AG04449 (cell line): ENCODE results near the gene FHOD3.

Experiments
- CTCF ChIA-PET: fragments of 350-600 bp; formaldehyde crosslinking; extraction: SDS; loops from one replicate; lab custom pipeline; 2021; ENCODE audit warnings: antibody characterized with exemption; lab: Yijun Ruan, JAX
- POLR2A ChIA-PET: fragments of 400-600, 350-600 bp; formaldehyde crosslinking; extraction: SDS; loops from one replicate; lab custom pipeline; 2020; ENCODE audit warnings: antibody characterized with exemption, inconsistent platforms; lab: Yijun Ruan, JAX
- DNase-seq: peaks from one replicate; pipeline ENCODE4 v3.0.0-alpha.2; 2010; ENCODE audit warnings: low read depth, low spot score
- H3K4me3 ChIP-seq: 2 replicates; pipeline ENCODE4 v1.5.1; 2011; ENCODE audit warnings: low read depth, mild to moderate bottlenecking, control low read depth, low read length
- TF ChIP-seq, protein P1 (sequence below): IDR thresholded peaks from one replicate; pipeline ENCODE4 v1.5.1; 2011; ENCODE audit warnings: mild to moderate bottlenecking, moderate library complexity, low read length, control low read depth, inconsistent platforms; ENCODE audit not compliant: insufficient read depth; ENCODE audit errors: missing control alignments

FHOD3 gene

GRCh38 chr18:36409779-36410178, 112.3 kb downstream of the FHOD3 start:
- CTCF ChIA-PET = interaction anchor here (1.2 kb wide), 1 partner anchor 162 kb away, joined by 3 read pairs; no protein-coding TSS in a partner anchor
- TF ChIP-seq, protein P1, sequence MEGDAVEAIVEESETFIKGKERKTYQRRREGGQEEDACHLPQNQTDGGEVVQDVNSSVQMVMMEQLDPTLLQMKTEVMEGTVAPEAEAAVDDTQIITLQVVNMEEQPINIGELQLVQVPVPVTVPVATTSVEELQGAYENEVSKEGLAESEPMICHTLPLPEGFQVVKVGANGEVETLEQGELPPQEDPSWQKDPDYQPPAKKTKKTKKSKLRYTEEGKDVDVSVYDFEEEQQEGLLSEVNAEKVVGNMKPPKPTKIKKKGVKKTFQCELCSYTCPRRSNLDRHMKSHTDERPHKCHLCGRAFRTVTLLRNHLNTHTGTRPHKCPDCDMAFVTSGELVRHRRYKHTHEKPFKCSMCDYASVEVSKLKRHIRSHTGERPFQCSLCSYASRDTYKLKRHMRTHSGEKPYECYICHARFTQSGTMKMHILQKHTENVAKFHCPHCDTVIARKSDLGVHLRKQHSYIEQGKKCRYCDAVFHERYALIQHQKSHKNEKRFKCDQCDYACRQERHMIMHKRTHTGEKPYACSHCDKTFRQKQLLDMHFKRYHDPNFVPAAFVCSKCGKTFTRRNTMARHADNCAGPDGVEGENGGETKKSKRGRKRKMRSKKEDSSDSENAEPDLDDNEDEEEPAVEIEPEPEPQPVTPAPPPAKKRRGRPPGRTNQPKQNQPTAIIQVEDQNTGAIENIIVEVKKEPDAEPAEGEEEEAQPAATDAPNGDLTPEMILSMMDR = no peak
- POLR2A ChIA-PET = interaction anchor here (1.4 kb wide), 1 partner anchor 11 kb away, joined by 3 read pairs; no protein-coding TSS in a partner anchor
- no peak for DNase-seq
- no peak overlapping the region for H3K4me3 ChIP-seq

- H3K4me3 ChIP-seq = no peak overlapping the region
- CTCF ChIA-PET = interaction anchor here (1.2 to 3.2 kb wide), 2 partner anchors 11 to 161 kb away, joined by 3 to 13 read pairs; no protein-coding TSS in a partner anchor
- TF ChIP-seq, protein P1 = no peak
- POLR2A ChIA-PET = no interaction called here
- no peak for DNase-seq
Observed at GRCh38 chr18:36410346-36410745, 112.8 kb downstream of the FHOD3 start.

DNA sequence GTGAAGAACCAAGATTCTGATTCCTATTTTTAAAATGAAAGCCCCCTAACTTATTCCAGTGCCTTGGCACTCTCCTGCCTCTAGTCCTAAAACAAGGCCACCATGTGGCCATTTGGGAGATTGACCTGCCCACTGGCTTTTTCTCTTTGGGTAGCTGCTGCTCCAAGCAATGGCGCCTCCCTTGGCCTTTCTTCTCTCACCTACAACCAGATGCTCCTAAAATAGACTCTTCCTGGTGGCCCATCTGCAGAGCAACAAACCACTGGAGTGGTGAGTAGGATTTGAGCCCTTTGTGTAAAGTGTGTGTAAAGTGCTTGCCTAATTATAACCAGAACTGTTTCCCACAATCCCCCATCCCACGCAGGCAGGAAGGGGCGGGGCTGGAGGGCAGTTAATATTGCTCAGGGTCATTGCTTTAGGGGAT, 114.2 kb downstream of the FHOD3 start:
- TF ChIP-seq, protein P1 = peak; percentile 29
- DNase-seq = no peak
- ChIA-PET POLR2A (no interaction called here), CTCF (interaction anchor here (0.7 to 3.2 kb wide), 13 partner anchors 8 to 345 kb away, joined by 3 to 13 read pairs (median 3); no protein-coding TSS in a partner anchor)
- no peak overlapping the region for H3K4me3 ChIP-seq

GRCh38 chr18:36412778-36413177, 115.3 kb downstream of the FHOD3 start:
- POLR2A ChIA-PET = no interaction called here
- CTCF ChIA-PET = interaction anchor here (0.7 to 3.2 kb wide), 17 partner anchors 8 to 344 kb away, joined by 3 to 13 read pairs (median 4); no protein-coding TSS in a partner anchor
- no peak for DNase-seq

GRCh38 chr18:36415171-36415570, 117.7 kb downstream of the FHOD3 start:
- H3K4me3 ChIP-seq = no peak overlapping the region
- no peak for DNase-seq
- TF ChIP-seq, protein P1 = no peak
- ChIA-PET POLR2A (no interaction called here), CTCF (no interaction called here)

More at GRCh38 chr18:36412778-36413177, 115.3 kb downstream of the FHOD3 start:
- TF ChIP-seq, protein P1 = peak; percentile 43
- H3K4me3 ChIP-seq = no peak overlapping the region

DNA sequence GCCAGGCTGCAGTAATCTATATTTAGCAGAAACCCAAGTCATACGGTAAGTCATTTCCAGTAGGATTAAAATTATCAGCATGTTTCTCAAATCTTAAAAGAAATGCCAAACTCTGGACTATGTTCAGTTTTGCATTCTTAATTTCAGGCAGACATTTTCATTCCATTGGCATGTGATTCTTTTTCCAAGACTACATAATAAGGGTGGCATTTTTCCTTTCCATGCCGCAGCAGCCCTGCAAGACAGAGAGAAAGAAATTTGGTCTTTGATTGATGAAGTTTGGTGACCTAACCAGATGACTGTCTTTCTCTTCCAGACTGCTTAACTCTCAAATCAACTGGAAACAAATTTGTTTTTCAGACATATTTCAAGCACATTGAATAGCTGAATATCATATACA, 118.1 kb downstream of the FHOD3 start:
- TF ChIP-seq, protein P1 = no peak
- CTCF ChIA-PET = no interaction called here
- no peak overlapping the region for H3K4me3 ChIP-seq
- POLR2A ChIA-PET = no interaction called here
- DNase-seq = no peak
